Left ventricle myocardium inferior (tissue), 1 donor: ENCODE measurements around the gene EYA2. TPM values are rescaled to one million over a fixed set of nuclear protein-coding genes. Genes with fewer than 3 reads are reported as not detected.

Experiments
- DNase-seq: peaks from one replicate; pipeline ENCODE4 v3.0.0-alpha.2; 2020
- H3K27ac ChIP-seq: fragments of 200-600 bp; replicated peaks from 2 replicates; pipeline ENCODE4 v1.8.0; 2021
- H3K27me3 ChIP-seq: fragments of 200-600 bp; 2 replicates; pipeline ENCODE4 v1.8.0; 2021; ENCODE audit warnings: low read depth
- H3K36me3 ChIP-seq: fragments of 200-600 bp; 2 replicates; pipeline ENCODE4 v1.8.0; 2021
- H3K4me1 ChIP-seq: fragments of 200-600 bp; 2 replicates; pipeline ENCODE4 v1.8.0; 2021
- H3K4me3 ChIP-seq: fragments of 200-600 bp; 2 replicates; pipeline ENCODE4 v1.8.0; 2021; ENCODE audit warnings: mild to moderate bottlenecking, moderate library complexity
- H3K9me3 ChIP-seq: fragments of 200-600 bp; replicated peaks from 2 replicates; pipeline ENCODE4 v1.8.0; 2021
- intact Hi-C: fragments of 100-400 bp; cut with micrococcal nuclease; formaldehyde crosslinking; loops from one replicate; pipeline ENCODE4 v1.11.0; 2022
- long read RNA-seq: library from polyadenylated mRNA; unstranded; transcript quantifications from one replicate; pipeline ENCODE4 v2.0.0, GENCODE V29; 2021
- total RNA-seq: library from RNA; stranded (reverse); fragmentation: NEBNext Ultra II Directional; extraction: Animal tissue kit (Norgen Biotek cat#: 25700); gene quantifications from one replicate; pipeline ENCODE4 v1.2.1, GENCODE V29; 2021
- TF ChIP-seq, protein P1 (sequence below): fragments of 200-600 bp; IDR thresholded peaks from 2 replicates; pipeline ENCODE4 v1.8.0; 2021; ENCODE audit warnings: antibody characterized with exemption, mild to moderate bottlenecking, borderline replicate concordance
- donor health status: DM: no; HTN: yes; CAD: no; lungs with severe emphysema.

The EYA2 gene, protein sequence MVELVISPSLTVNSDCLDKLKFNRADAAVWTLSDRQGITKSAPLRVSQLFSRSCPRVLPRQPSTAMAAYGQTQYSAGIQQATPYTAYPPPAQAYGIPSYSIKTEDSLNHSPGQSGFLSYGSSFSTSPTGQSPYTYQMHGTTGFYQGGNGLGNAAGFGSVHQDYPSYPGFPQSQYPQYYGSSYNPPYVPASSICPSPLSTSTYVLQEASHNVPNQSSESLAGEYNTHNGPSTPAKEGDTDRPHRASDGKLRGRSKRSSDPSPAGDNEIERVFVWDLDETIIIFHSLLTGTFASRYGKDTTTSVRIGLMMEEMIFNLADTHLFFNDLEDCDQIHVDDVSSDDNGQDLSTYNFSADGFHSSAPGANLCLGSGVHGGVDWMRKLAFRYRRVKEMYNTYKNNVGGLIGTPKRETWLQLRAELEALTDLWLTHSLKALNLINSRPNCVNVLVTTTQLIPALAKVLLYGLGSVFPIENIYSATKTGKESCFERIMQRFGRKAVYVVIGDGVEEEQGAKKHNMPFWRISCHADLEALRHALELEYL
- total RNA-seq, result 0.63 TPM
- long read RNA-seq, result 0 reads

DNA sequence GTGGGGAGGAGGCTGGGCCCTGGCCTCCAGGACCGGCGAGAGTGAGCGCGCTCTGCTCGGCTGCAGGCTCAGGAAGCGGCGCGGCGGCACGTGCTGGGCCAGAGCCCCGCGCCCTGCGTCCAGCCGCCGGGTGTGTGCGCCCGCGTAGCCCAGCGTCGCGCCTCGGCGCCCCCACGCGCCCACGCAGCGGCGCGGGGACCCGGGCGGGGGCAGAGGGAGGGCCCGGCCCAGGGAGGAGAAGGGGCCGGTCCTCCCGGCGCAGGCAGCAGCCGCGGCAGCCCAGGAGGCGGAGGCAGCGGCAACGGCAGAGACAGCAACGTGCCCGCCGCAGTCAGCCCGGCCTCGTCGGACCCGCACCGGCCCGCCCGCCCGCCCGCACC is at the start of gene EYA2:
TSS of gene EYA2 (plus strand) at position 265 of the 380 bp plus-strand sequence. CDS start 95,168 bp downstream, outside the sequence.
- Histone ChIP-seq H3K27me3 (peaks cover 78% of the 10 kb centered on the region), H3K9me3 (peaks cover 16% of the 10 kb centered on the region), H3K36me3 (no peaks in the 10 kb centered on the region), H3K27ac (no peak within 1 kb of the TSS), H3K4me1 (peaks cover 12% of the 10 kb centered on the region), H3K4me3 (peak within 1 kb of the TSS; percentile 64)
- intact Hi-C loops, result no loop called here
- peak; percentile 15 for DNase-seq
- TF ChIP-seq, protein P1, sequence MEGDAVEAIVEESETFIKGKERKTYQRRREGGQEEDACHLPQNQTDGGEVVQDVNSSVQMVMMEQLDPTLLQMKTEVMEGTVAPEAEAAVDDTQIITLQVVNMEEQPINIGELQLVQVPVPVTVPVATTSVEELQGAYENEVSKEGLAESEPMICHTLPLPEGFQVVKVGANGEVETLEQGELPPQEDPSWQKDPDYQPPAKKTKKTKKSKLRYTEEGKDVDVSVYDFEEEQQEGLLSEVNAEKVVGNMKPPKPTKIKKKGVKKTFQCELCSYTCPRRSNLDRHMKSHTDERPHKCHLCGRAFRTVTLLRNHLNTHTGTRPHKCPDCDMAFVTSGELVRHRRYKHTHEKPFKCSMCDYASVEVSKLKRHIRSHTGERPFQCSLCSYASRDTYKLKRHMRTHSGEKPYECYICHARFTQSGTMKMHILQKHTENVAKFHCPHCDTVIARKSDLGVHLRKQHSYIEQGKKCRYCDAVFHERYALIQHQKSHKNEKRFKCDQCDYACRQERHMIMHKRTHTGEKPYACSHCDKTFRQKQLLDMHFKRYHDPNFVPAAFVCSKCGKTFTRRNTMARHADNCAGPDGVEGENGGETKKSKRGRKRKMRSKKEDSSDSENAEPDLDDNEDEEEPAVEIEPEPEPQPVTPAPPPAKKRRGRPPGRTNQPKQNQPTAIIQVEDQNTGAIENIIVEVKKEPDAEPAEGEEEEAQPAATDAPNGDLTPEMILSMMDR, result no peak

DNA sequence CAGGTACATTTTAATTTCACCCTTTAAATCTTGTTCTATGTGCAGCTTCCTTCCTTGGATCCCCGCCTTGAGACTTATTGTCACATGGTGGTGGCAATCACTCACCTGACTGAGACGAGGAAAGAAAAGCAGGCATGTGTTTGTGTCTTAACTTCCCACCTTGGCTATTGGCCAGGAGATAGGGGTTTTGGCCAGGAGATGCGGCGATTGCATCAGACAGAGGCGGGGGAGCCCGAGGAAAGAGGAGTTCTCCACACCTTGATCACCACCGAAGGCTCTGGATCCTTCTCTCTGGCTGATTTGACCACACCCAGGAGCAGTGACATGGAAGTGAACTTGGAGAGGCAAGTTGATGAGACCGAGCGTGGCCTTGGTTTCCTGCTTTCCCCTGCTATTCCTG is 49.7 kb upstream of the EYA2 start:
- no peaks in the 10 kb centered on the region for H3K36me3 ChIP-seq
- intact Hi-C loops, result no loop called here
- H3K9me3 ChIP-seq, result no peaks in the 10 kb centered on the region
- no peak for DNase-seq
- peaks cover 58% of the 10 kb centered on the region for H3K27me3 ChIP-seq
- H3K4me1 ChIP-seq, result no peaks in the 10 kb centered on the region
- no peak overlapping the region for H3K4me3 ChIP-seq
- TF ChIP-seq, protein P1, result no peak
- no peak overlapping the region for H3K27ac ChIP-seq

DNA sequence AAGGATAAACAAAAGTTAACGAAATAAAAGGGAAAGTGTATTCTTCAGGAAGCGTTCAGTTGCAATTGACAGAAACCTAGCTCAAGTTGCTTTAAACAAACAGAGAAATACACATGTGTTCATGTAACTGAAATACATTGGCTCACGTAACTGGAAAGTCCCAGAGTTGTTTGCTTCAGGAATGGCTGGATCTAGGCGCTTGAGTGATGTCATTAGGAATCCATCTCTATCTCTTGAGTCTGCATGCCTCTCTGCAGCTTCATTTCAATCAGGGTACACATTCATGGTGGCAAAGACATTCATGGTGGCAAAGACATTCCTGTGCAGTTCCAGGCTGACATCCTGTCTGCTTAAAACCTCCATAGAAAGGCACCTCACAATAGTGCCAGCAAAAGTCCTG is 45.4 kb upstream of the EYA2 start:
- DNase-seq, result no peak
- H3K4me3 ChIP-seq, result no peak overlapping the region

DNA sequence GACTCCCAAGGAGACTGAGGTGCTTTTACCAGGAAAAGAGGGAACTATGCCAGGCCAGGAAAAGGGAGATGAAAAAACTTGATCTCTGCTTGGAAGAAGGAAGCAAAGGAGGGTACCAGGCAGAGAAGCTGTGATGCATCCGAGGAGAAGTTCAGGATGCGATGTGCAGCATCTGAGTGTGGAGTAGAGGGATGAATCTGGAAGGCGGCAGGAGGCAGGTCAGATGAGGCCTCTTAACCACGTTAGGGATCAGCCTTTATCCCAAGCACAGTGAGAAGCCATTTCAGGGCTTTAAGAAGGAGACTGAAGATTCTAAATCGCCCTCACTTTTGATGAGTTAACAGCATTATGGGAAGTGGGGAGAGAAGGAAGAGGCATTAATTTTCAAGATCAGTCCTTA is 44.9 kb upstream of the EYA2 start:
- Histone ChIP-seq H3K27ac (no peak overlapping the region), H3K4me1 (no peaks in the 10 kb centered on the region), H3K36me3 (no peaks in the 10 kb centered on the region), H3K4me3 (no peak overlapping the region), H3K27me3 (peaks cover 64% of the 10 kb centered on the region), H3K9me3 (no peaks in the 10 kb centered on the region)
- TF ChIP-seq, protein P1, result no peak
- intact Hi-C loops, result no loop called here
- DNase-seq, result no peak

More for the DNA sequence above, 45.4 kb upstream of the EYA2 start:
- H3K4me1 ChIP-seq, result no peaks in the 10 kb centered on the region
- TF ChIP-seq, protein P1, result no peak
- peaks cover 64% of the 10 kb centered on the region for H3K27me3 ChIP-seq
- H3K27ac ChIP-seq, result no peak overlapping the region
- H3K36me3 ChIP-seq, result no peaks in the 10 kb centered on the region
- intact Hi-C loops, result no loop called here
- no peaks in the 10 kb centered on the region for H3K9me3 ChIP-seq

DNA sequence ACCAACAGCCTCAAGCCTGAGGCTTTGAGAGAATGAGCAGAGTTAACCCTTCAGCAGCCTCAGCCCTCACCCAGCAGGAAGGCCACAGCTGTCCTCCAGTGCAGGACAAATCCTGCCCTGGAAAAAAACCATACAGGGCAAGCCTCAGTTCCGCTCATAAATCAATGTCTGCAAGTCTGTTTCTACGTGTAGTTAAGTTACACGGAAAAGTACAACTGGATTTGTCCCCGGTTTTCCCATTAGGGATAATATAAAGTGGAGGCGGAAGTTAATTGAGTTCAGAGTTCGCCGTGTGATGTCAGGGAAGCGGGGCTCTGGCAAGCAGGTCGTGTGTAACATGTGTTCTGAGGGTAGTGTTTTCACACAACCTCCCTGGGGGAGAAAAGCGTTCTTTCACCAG is 44.2 kb upstream of the EYA2 start:
- intact Hi-C loops, result no loop called here

More for the DNA sequence above, 44.2 kb upstream of the EYA2 start:
- H3K27me3 ChIP-seq, result peaks cover 61% of the 10 kb centered on the region
- no peak overlapping the region for H3K27ac ChIP-seq
- H3K4me3 ChIP-seq, result no peak overlapping the region
- H3K36me3 ChIP-seq, result no peaks in the 10 kb centered on the region
- no peaks in the 10 kb centered on the region for H3K4me1 ChIP-seq
- DNase-seq, result no peak
- no peaks in the 10 kb centered on the region for H3K9me3 ChIP-seq
- TF ChIP-seq, protein P1, result no peak
